ENCODE results near the gene CHST9.
A peak's percentile ranks its signal among the peaks of the same experiment; 100 is the strongest.

Gene CHST9

GRCh38 chr18:26920644-26921043 lies 264.5 kb downstream of the CHST9 start:
- Histone ChIP-seq H3K4me2 (ENCODE audit: low read length, poor library complexity, severe bottlenecking) (no peak overlapping the region), H3K27me3 (ENCODE audit: control insufficient read depth in 1 of 2, insufficient read depth in 1 of 2, low read length in 2 of 2) (no peaks in the 10 kb centered on the region), H3K79me1 (replicated peaks; ENCODE audit: low read length, poor library complexity, severe bottlenecking) (no peaks in the 10 kb centered on the region), H2AFZ (ENCODE audit: low read depth, low read length) (no peak overlapping the region), H3K14ac (ENCODE audit: low read length in 2 of 2) (no peak overlapping the region), H2BK120ac (ENCODE audit: low read depth, low read length) (no peak overlapping the region), H3K4me1 (ENCODE audit: control insufficient read depth, insufficient read depth, low read depth, low read length) (no peaks in the 10 kb centered on the region), H2BK5ac (ENCODE audit: low read depth, low read length, poor library complexity, severe bottlenecking) (no peak overlapping the region), H3K4ac (ENCODE audit: low read depth in 1 of 2, low read length in 2 of 2) (no peak overlapping the region), H3K9ac (ENCODE audit: low read length) (no peak overlapping the region), H2BK15ac (ENCODE audit: low read depth, poor library complexity, severe bottlenecking) (no peak overlapping the region), H3K4me3 (ENCODE audit: insufficient read depth in 1 of 2, low read depth in 1 of 2, low read length in 2 of 2) (no peak overlapping the region), H2AK5ac (ENCODE audit: low read length, severe bottlenecking) (no peak overlapping the region), H3K36me3 (ENCODE audit: control insufficient read depth in 1 of 2, insufficient read depth in 2 of 2, low read depth in 1 of 2, low read length in 2 of 2) (no peaks in the 10 kb centered on the region), H4K8ac (ENCODE audit: low read length) (no peak overlapping the region), H3K23ac (ENCODE audit: low read length in 2 of 2) (no peak overlapping the region), H3K9me3 (ENCODE audit: control insufficient read depth, low read length) (no peaks in the 10 kb centered on the region), H3K18ac (ENCODE audit: low read depth in 1 of 2, low read length in 2 of 2) (no peak overlapping the region), H3K27ac (ENCODE audit: low read length, poor library complexity, severe bottlenecking) (no peak overlapping the region), H4K91ac (ENCODE audit: low read length) (no peak overlapping the region), H2BK12ac (ENCODE audit: low read length in 2 of 2) (no peak overlapping the region)
- 56% methylated on average over 4 of the region's 4 CpGs for WGBS
- DNase-seq, result no peak

GRCh38 chr18:26919627-26920026 lies 265.5 kb downstream of the CHST9 start:
- no peak overlapping the region for H2AFZ ChIP-seq (ENCODE audit: low read depth, low read length)
- H3K79me1 ChIP-seq (replicated peaks; ENCODE audit: low read length, poor library complexity, severe bottlenecking), result no peaks in the 10 kb centered on the region
- H4K8ac ChIP-seq (ENCODE audit: low read length), result no peak overlapping the region
- H4K91ac ChIP-seq (ENCODE audit: low read length), result no peak overlapping the region
- WGBS, result 42% methylated on average over 1 of the region's 1 CpG
- H3K23ac ChIP-seq (ENCODE audit: low read length in 2 of 2), result no peak overlapping the region
- H2BK120ac ChIP-seq (ENCODE audit: low read depth, low read length), result no peak overlapping the region
- no peak overlapping the region for H3K4me3 ChIP-seq (ENCODE audit: insufficient read depth in 1 of 2, low read depth in 1 of 2, low read length in 2 of 2)
- no peak overlapping the region for H3K4me2 ChIP-seq (ENCODE audit: low read length, poor library complexity, severe bottlenecking)
- no peak overlapping the region for H3K4ac ChIP-seq (ENCODE audit: low read depth in 1 of 2, low read length in 2 of 2)
- H2BK5ac ChIP-seq (ENCODE audit: low read depth, low read length, poor library complexity, severe bottlenecking), result no peak overlapping the region
- no peaks in the 10 kb centered on the region for H3K9me3 ChIP-seq (ENCODE audit: control insufficient read depth, low read length)
- H3K36me3 ChIP-seq (ENCODE audit: control insufficient read depth in 1 of 2, insufficient read depth in 2 of 2, low read depth in 1 of 2, low read length in 2 of 2), result no peaks in the 10 kb centered on the region
- H2BK15ac ChIP-seq (ENCODE audit: low read depth, poor library complexity, severe bottlenecking), result no peak overlapping the region
- H3K27me3 ChIP-seq (ENCODE audit: control insufficient read depth in 1 of 2, insufficient read depth in 1 of 2, low read length in 2 of 2), result no peaks in the 10 kb centered on the region
- H3K18ac ChIP-seq (ENCODE audit: low read depth in 1 of 2, low read length in 2 of 2), result no peak overlapping the region
- H3K27ac ChIP-seq (ENCODE audit: low read length, poor library complexity, severe bottlenecking), result no peak overlapping the region
- H3K14ac ChIP-seq (ENCODE audit: low read length in 2 of 2), result no peak overlapping the region
- H3K4me1 ChIP-seq (ENCODE audit: control insufficient read depth, insufficient read depth, low read depth, low read length), result no peaks in the 10 kb centered on the region
- DNase-seq, result peak; percentile 33
- H3K9ac ChIP-seq (ENCODE audit: low read length), result no peak overlapping the region
- no peak overlapping the region for H2AK5ac ChIP-seq (ENCODE audit: low read length, severe bottlenecking)
- no peak overlapping the region for H2BK12ac ChIP-seq (ENCODE audit: low read length in 2 of 2)

GRCh38 chr18:26919201-26919600 lies 265.9 kb downstream of the CHST9 start:
- no peaks in the 10 kb centered on the region for H3K9me3 ChIP-seq (ENCODE audit: control insufficient read depth, low read length)
- H4K8ac ChIP-seq (ENCODE audit: low read length), result no peak overlapping the region
- H3K14ac ChIP-seq (ENCODE audit: low read length in 2 of 2), result no peak overlapping the region
- H2AFZ ChIP-seq (ENCODE audit: low read depth, low read length), result no peak overlapping the region
- no peaks in the 10 kb centered on the region for H3K27me3 ChIP-seq (ENCODE audit: control insufficient read depth in 1 of 2, insufficient read depth in 1 of 2, low read length in 2 of 2)
- no peak overlapping the region for H2BK120ac ChIP-seq (ENCODE audit: low read depth, low read length)
- no peak overlapping the region for H2BK12ac ChIP-seq (ENCODE audit: low read length in 2 of 2)
- no peak overlapping the region for H2BK5ac ChIP-seq (ENCODE audit: low read depth, low read length, poor library complexity, severe bottlenecking)
- H3K4me3 ChIP-seq (ENCODE audit: insufficient read depth in 1 of 2, low read depth in 1 of 2, low read length in 2 of 2), result no peak overlapping the region
- 72% methylated on average over 2 of the region's 2 CpGs for WGBS
- H3K23ac ChIP-seq (ENCODE audit: low read length in 2 of 2), result no peak overlapping the region
- H3K4me2 ChIP-seq (ENCODE audit: low read length, poor library complexity, severe bottlenecking), result no peak overlapping the region
- no peak overlapping the region for H3K27ac ChIP-seq (ENCODE audit: low read length, poor library complexity, severe bottlenecking)
- H3K18ac ChIP-seq (ENCODE audit: low read depth in 1 of 2, low read length in 2 of 2), result no peak overlapping the region
- H3K4ac ChIP-seq (ENCODE audit: low read depth in 1 of 2, low read length in 2 of 2), result no peak overlapping the region
- DNase-seq, result no peak
- H2AK5ac ChIP-seq (ENCODE audit: low read length, severe bottlenecking), result no peak overlapping the region
- H3K36me3 ChIP-seq (ENCODE audit: control insufficient read depth in 1 of 2, insufficient read depth in 2 of 2, low read depth in 1 of 2, low read length in 2 of 2), result no peaks in the 10 kb centered on the region
- H3K4me1 ChIP-seq (ENCODE audit: control insufficient read depth, insufficient read depth, low read depth, low read length), result no peaks in the 10 kb centered on the region
- H4K91ac ChIP-seq (ENCODE audit: low read length), result no peak overlapping the region
- no peak overlapping the region for H3K9ac ChIP-seq (ENCODE audit: low read length)
- H2BK15ac ChIP-seq (ENCODE audit: low read depth, poor library complexity, severe bottlenecking), result no peak overlapping the region
- no peaks in the 10 kb centered on the region for H3K79me1 ChIP-seq (replicated peaks; ENCODE audit: low read length, poor library complexity, severe bottlenecking)

- no peak overlapping the region for H2BK12ac ChIP-seq (ENCODE audit: low read length in 2 of 2)
- DNase-seq, result no peak
- H3K23ac ChIP-seq (ENCODE audit: low read length in 2 of 2), result no peak overlapping the region
- H3K4ac ChIP-seq (ENCODE audit: low read depth in 1 of 2, low read length in 2 of 2), result no peak overlapping the region
- no peak overlapping the region for H3K18ac ChIP-seq (ENCODE audit: low read depth in 1 of 2, low read length in 2 of 2)
- no peak overlapping the region for H3K14ac ChIP-seq (ENCODE audit: low read length in 2 of 2)
- no peak overlapping the region for H2BK120ac ChIP-seq (ENCODE audit: low read depth, low read length)
- no peak overlapping the region for H3K4me3 ChIP-seq (ENCODE audit: insufficient read depth in 1 of 2, low read depth in 1 of 2, low read length in 2 of 2)
- H3K9ac ChIP-seq (ENCODE audit: low read length), result no peak overlapping the region
- no peaks in the 10 kb centered on the region for H3K9me3 ChIP-seq (ENCODE audit: control insufficient read depth, low read length)
- H3K27ac ChIP-seq (ENCODE audit: low read length, poor library complexity, severe bottlenecking), result no peak overlapping the region
- no peak overlapping the region for H4K8ac ChIP-seq (ENCODE audit: low read length)
- H3K79me1 ChIP-seq (replicated peaks; ENCODE audit: low read length, poor library complexity, severe bottlenecking), result no peaks in the 10 kb centered on the region
- 51% methylated on average over 4 of the region's 4 CpGs for WGBS
- H2AK5ac ChIP-seq (ENCODE audit: low read length, severe bottlenecking), result no peak overlapping the region
- no peak overlapping the region for H2BK15ac ChIP-seq (ENCODE audit: low read depth, poor library complexity, severe bottlenecking)
- H3K27me3 ChIP-seq (ENCODE audit: control insufficient read depth in 1 of 2, insufficient read depth in 1 of 2, low read length in 2 of 2), result no peaks in the 10 kb centered on the region
- no peak overlapping the region for H2BK5ac ChIP-seq (ENCODE audit: low read depth, low read length, poor library complexity, severe bottlenecking)
- H4K91ac ChIP-seq (ENCODE audit: low read length), result no peak overlapping the region
- no peak overlapping the region for H2AFZ ChIP-seq (ENCODE audit: low read depth, low read length)
- H3K4me2 ChIP-seq (ENCODE audit: low read length, poor library complexity, severe bottlenecking), result no peak overlapping the region
- no peaks in the 10 kb centered on the region for H3K36me3 ChIP-seq (ENCODE audit: control insufficient read depth in 1 of 2, insufficient read depth in 2 of 2, low read depth in 1 of 2, low read length in 2 of 2)
- no peaks in the 10 kb centered on the region for H3K4me1 ChIP-seq (ENCODE audit: control insufficient read depth, insufficient read depth, low read depth, low read length)
Measured at GRCh38 chr18:26911840-26912239, 273.3 kb downstream of the CHST9 start.
